Lower lobe of right lung (tissue), 2 donors: ENCODE results near the gene PLAC1. TPM values are rescaled to one million over a fixed set of nuclear protein-coding genes. Genes with fewer than 3 reads are reported as not detected.

ENCODE experiments used
- ATAC-seq, 2 donors: fragments of 200-7000 bp; cut with Tn5 transposase; one replicate each; pipeline ENCODE4 v1.9.1; 2020 to 2022; ENCODE audit warnings: mild to moderate bottlenecking in 2 of 2, moderate library complexity in 2 of 2
- DNase-seq: peaks from one replicate; pipeline ENCODE4 v3.0.0-alpha.2; 2020
- H3K27ac ChIP-seq: fragments of 200-600 bp; one replicate; pipeline ENCODE4 v1.8.0; 2022
- H3K27me3 ChIP-seq: fragments of 200-600 bp; one replicate; pipeline ENCODE4 v1.8.0; 2022; ENCODE audit warnings: low read depth
- H3K36me3 ChIP-seq: fragments of 200-600 bp; one replicate; pipeline ENCODE4 v1.8.0; 2022; ENCODE audit warnings: mild to moderate bottlenecking
- H3K4me1 ChIP-seq: fragments of 200-600 bp; one replicate; pipeline ENCODE4 v1.8.0; 2022
- H3K4me3 ChIP-seq: fragments of 200-600 bp; one replicate; pipeline ENCODE4 v1.8.0; 2022; ENCODE audit warnings: mild to moderate bottlenecking
- H3K9me3 ChIP-seq: fragments of 200-600 bp; one replicate; pipeline ENCODE4 v1.8.0; 2022
- intact Hi-C: fragments of 100-400 bp; cut with DNase I; formaldehyde crosslinking; loops from one replicate; pipeline ENCODE4 v1.11.0; 2022
- total RNA-seq: library from RNA; stranded (reverse); fragmentation: NEBNext Ultra II Directional; extraction: Animal tissue kit (Norgen Biotek cat#: 25700); gene quantifications from one replicate; pipeline ENCODE4 v1.2.1, GENCODE V29; 2021
- TF ChIP-seq, protein P1 (sequence below): fragments of 200-600 bp; IDR thresholded peaks from one replicate; pipeline ENCODE4 v1.8.0; 2022; ENCODE audit warnings: antibody characterized with exemption, mild to moderate bottlenecking
- donor health status: DM: no; HTN: yes; CAD: no; lungs with severe emphysema.

PLAC1 gene
- total RNA-seq, 1 donor from 2014 or later: not detected

DNA sequence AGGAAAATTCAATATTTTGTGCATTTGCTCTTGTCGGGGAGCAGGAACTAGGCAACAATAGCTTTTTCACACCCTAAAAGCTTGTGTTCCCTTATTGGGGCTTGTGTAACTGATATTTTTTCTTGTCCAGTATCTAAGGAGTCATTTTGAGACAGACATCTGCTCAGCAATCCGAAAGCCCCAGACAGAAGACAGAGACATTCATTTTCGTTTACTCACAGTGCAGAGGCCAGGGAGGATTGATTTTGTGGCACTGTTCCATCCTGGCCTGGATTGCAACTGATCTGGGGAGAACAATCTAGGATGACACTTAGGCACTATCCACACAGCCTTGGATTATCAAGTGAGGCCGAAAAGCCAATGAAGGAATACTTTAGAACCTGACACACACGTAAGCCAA, 27.4 kb upstream of the PLAC1 start:
- Histone ChIP-seq H3K9me3 (no peaks in the 10 kb centered on the region), H3K27ac (no peak overlapping the region), H3K4me3 (no peak overlapping the region), H3K4me1 (no peaks in the 10 kb centered on the region), H3K36me3 (no peaks in the 10 kb centered on the region), H3K27me3 (no peaks in the 10 kb centered on the region)
- intact Hi-C loops: no loop called here
- DNase-seq: no peak
- ATAC-seq: no peak
- TF ChIP-seq, protein P1, sequence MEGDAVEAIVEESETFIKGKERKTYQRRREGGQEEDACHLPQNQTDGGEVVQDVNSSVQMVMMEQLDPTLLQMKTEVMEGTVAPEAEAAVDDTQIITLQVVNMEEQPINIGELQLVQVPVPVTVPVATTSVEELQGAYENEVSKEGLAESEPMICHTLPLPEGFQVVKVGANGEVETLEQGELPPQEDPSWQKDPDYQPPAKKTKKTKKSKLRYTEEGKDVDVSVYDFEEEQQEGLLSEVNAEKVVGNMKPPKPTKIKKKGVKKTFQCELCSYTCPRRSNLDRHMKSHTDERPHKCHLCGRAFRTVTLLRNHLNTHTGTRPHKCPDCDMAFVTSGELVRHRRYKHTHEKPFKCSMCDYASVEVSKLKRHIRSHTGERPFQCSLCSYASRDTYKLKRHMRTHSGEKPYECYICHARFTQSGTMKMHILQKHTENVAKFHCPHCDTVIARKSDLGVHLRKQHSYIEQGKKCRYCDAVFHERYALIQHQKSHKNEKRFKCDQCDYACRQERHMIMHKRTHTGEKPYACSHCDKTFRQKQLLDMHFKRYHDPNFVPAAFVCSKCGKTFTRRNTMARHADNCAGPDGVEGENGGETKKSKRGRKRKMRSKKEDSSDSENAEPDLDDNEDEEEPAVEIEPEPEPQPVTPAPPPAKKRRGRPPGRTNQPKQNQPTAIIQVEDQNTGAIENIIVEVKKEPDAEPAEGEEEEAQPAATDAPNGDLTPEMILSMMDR: no peak

DNA sequence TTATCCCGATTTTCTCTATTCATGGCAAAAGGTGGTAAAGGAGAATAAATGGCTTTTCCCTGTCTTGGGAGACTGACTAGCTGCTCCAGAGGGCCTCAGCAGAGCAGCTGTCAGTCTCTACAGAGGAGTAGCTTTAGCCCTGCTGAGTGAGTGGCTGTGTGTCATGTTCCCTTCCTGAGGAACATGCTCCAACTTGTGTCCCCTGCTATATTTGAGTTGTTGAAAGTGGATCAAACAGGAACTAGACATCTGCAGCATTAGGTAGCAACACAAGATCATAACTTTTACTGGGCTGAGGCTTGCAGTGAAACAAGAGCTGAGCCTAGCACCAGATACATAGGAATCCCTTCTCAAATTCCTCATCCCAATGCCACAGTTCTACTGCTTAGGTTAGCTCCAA, 26.7 kb upstream of the PLAC1 start:
- TF ChIP-seq, protein P1: no peak
- no peaks in the 10 kb centered on the region for H3K36me3 ChIP-seq
- no peaks in the 10 kb centered on the region for H3K27me3 ChIP-seq
- ATAC-seq (no peak), DNase-seq (no peak)
- no peak overlapping the region for H3K4me3 ChIP-seq
- no peaks in the 10 kb centered on the region for H3K9me3 ChIP-seq
- no peak overlapping the region for H3K27ac ChIP-seq
- no peaks in the 10 kb centered on the region for H3K4me1 ChIP-seq
- intact Hi-C loops: no loop called here

DNA sequence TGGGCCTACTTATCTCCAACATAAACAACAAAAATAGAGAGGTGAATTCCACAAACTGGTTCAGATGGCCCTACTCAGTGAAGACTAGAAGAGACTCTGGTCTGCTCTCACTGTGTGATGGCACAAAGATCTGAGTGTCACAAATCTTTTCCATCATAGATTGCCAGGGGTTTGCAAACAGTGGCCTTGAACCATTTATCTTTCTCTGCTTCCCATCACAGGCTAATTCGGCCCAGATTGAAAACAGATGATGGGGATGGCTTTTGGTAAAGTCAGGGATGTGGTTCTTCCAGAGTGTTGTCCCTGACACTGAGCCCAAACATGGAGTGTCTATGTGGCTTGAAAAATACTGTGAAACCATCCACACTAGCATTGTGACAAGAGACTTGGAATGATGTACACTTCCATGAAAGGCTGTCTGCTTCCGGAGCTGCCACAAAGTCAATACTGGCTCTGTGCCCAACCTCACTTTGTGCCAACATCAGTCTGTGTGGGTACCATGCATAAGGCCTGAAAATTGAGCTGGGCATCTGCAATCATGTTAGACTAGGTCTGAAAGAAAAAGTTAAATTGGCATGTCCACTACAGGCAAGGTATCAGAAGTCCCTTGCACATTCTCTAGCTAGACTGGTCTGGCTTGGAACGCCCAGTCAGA, 25.2 kb upstream of the PLAC1 start:
- H3K36me3 ChIP-seq: no peaks in the 10 kb centered on the region
- no peak overlapping the region for H3K4me3 ChIP-seq
- H3K27me3 ChIP-seq: no peaks in the 10 kb centered on the region
- ATAC-seq (no peak), DNase-seq (no peak)
- intact Hi-C loops: no loop called here
- no peak overlapping the region for H3K27ac ChIP-seq
- TF ChIP-seq, protein P1: no peak
- no peaks in the 10 kb centered on the region for H3K9me3 ChIP-seq
- no peaks in the 10 kb centered on the region for H3K4me1 ChIP-seq

DNA sequence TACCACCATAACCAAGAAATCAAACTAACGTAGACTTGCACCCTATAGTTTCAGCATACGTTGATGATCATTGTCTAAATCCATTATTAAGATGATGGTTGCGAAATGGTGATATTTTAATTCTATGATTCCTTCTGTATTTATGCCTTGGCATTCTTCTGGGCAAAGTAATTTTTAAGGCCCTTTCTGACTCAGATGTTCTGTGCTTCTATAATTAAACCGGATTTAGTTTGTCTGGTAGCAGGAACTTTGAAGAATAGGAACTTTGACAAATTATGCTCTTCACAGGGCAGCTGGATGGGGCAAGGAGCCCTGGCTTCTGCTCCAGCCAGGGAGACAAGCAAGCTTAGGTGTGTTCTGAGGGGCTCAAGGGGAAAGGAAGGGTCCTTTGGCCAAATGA, 23.8 kb upstream of the PLAC1 start:
- no peak overlapping the region for H3K4me3 ChIP-seq
- ATAC-seq: no peak
- TF ChIP-seq, protein P1: no peak
- H3K4me1 ChIP-seq: no peaks in the 10 kb centered on the region
- H3K27ac ChIP-seq: no peak overlapping the region
- intact Hi-C loops: no loop called here
- no peaks in the 10 kb centered on the region for H3K36me3 ChIP-seq
- DNase-seq: no peak
- H3K9me3 ChIP-seq: no peaks in the 10 kb centered on the region
- no peaks in the 10 kb centered on the region for H3K27me3 ChIP-seq

DNA sequence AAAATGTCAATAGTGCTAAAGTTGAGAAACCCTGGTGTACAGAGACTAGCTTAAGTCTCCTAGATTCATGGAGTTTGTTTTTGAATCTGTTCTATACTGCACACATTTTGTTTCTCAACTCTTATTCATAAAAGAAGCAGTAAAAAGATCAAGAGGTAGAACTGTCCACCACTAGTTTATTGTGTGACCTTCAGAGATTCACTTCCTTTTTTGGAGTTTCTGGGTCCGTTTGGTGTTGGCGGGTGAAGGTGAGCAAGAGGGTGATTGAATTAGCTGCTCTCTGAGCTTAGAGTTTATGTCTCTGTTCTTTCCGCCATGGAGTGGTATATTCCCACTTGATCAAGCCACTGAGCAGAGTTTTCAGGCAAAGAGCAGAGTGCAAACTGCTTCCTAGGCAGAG, 21.4 kb upstream of the PLAC1 start:
- TF ChIP-seq, protein P1: no peak

More for the DNA sequence above, 21.4 kb upstream of the PLAC1 start:
- DNase-seq (no peak), ATAC-seq (no peak)
- Histone ChIP-seq H3K27me3 (no peaks in the 10 kb centered on the region), H3K9me3 (no peaks in the 10 kb centered on the region), H3K27ac (no peak overlapping the region), H3K4me1 (no peaks in the 10 kb centered on the region), H3K36me3 (no peaks in the 10 kb centered on the region), H3K4me3 (no peak overlapping the region)
- intact Hi-C loops: no loop called here
